ENCODE results near the gene SPAST. TPM values are rescaled to one million over a fixed set of nuclear protein-coding genes. Genes with fewer than 3 reads are reported as not detected.

Gene SPAST
- total and polyA plus RNA-seq, 2 of the 13 experiments (the other 11 are each of a cell fraction or from before 2014, with no cell fraction given) = 11.5 to 40.4 TPM

- peak; percentile 12 for FAIRE-seq
- no peaks in the 10 kb centered on the region for H3K4me1 ChIP-seq (ENCODE audit: insufficient read depth, low read length)
- no peaks in the 10 kb centered on the region for H3K27me3 ChIP-seq (ENCODE audit: control insufficient read depth in 1 of 2, insufficient read depth in 2 of 2, low read length in 2 of 2)
- TF ChIP-seq ZBTB38 (CRISPR knock-in tag; IDR thresholded peaks at IDR 0.05) (no peak), IRF2 (CRISPR knock-in tag; IDR thresholded peaks at IDR 0.05) (no peak), MYPOP (CRISPR knock-in tag; IDR thresholded peaks at IDR 0.05) (no peak), SSRP1 (CRISPR knock-in tag; IDR thresholded peaks at IDR 0.05) (no peak), ATRX (CRISPR knock-in tag; IDR thresholded peaks at IDR 0.05; ENCODE audit: borderline replicate concordance) (no peak), HNRNPK (IDR thresholded peaks at IDR 0.05; ENCODE audit: low read depth, low read length, poor library complexity, severe bottlenecking) (no peak)
- no peak overlapping the region for H3K4me3 ChIP-seq (replicated peaks in 1 of 3; ENCODE audit: insufficient read depth in 1 of 3, low read depth in 2 of 3, low read length in 3 of 3)
- H2AFZ ChIP-seq (ENCODE audit: low read length) = no peak overlapping the region
- no peak for ATAC-seq
- POLR2A ChIA-PET = no interaction called here
- DNase-seq (ENCODE audit: low spot score) = no peak
- H3K79me2 ChIP-seq (ENCODE audit: insufficient read depth, low read length) = no peaks in the 10 kb centered on the region
- H3K27ac ChIP-seq (ENCODE audit: extremely low read length, insufficient read depth, low read length) = no peak overlapping the region
- in situ Hi-C loops (cut with HindIII; ENCODE audit: extremely low pct_ligation_motif_present, low pct_unique_long_range_greater_than_20kb) = loop anchor here (5.0 kb wide), 1 partner anchor 34 kb away; no protein-coding TSS in a partner anchor
- 92% methylated on average over 2 of the region's 2 CpGs for WGBS (ENCODE audit: low lambda C conversion rate)
- intact Hi-C loops (cut with micrococcal nuclease; ENCODE audit: unreplicated experiment) = no loop called here
- H3K36me3 ChIP-seq (replicated peaks in 1 of 2; ENCODE audit: control insufficient read depth in 1 of 2, insufficient read depth in 2 of 2, low read length in 2 of 2) = peaks cover 6 to 15% of the 10 kb centered on the region in 2 experiments; a peak in 3 of 5 replicates
- BruUV-seq (replicated peaks) = no TSS peak
- no peaks in the 10 kb centered on the region for H3K9me3 ChIP-seq (ENCODE audit: low read length)
- H3K9ac ChIP-seq (ENCODE audit: insufficient read depth, low read depth, low read length) = no peak overlapping the region
- no peaks in the 10 kb centered on the region for H4K20me1 ChIP-seq (ENCODE audit: insufficient read depth, low read length)
- no peak overlapping the region for H3K4me2 ChIP-seq (ENCODE audit: low read depth, low read length)
- CTCF ChIA-PET (ENCODE audit: low intra/inter-chr PET ratio, low total read pairs) = no interaction called here
Measured at GRCh38 chr2:32108111-32108510, 44.8 kb downstream of the SPAST start.

GRCh38 chr2:32118055-32118454 is 54.7 kb downstream of the SPAST start:
- ATAC-seq (no peak), FAIRE-seq (no peak), DNase-seq (ENCODE audit: low spot score) (no peak)
- TSS peak; percentile 23 for BruUV-seq (replicated peaks)
- Histone ChIP-seq H3K27me3 (ENCODE audit: control insufficient read depth in 1 of 2, insufficient read depth in 2 of 2, low read length in 2 of 2) (no peaks in the 10 kb centered on the region), H3K27ac (ENCODE audit: extremely low read length, insufficient read depth, low read length) (no peak overlapping the region), H3K36me3 (replicated peaks in 1 of 2; ENCODE audit: control insufficient read depth in 1 of 2, insufficient read depth in 2 of 2, low read length in 2 of 2) (peaks cover 3 to 27% of the 10 kb centered on the region in 2 experiments; a peak in 4 of 5 replicates), H3K9ac (ENCODE audit: insufficient read depth, low read depth, low read length) (no peak overlapping the region), H3K79me2 (ENCODE audit: insufficient read depth, low read length) (no peaks in the 10 kb centered on the region), H4K20me1 (ENCODE audit: insufficient read depth, low read length) (no peaks in the 10 kb centered on the region), H3K4me1 (ENCODE audit: insufficient read depth, low read length) (no peaks in the 10 kb centered on the region), H3K9me3 (ENCODE audit: low read length) (no peaks in the 10 kb centered on the region), H3K4me3 (replicated peaks in 1 of 3; ENCODE audit: insufficient read depth in 1 of 3, low read depth in 2 of 3, low read length in 3 of 3) (no peak overlapping the region), H3K4me2 (ENCODE audit: low read depth, low read length) (no peak overlapping the region), H2AFZ (ENCODE audit: low read length) (no peak overlapping the region)
- in situ Hi-C loops (cut with HindIII; ENCODE audit: extremely low pct_ligation_motif_present, low pct_unique_long_range_greater_than_20kb) (no loop called here), intact Hi-C loops (cut with micrococcal nuclease; ENCODE audit: unreplicated experiment) (no loop called here)
- ChIA-PET CTCF (ENCODE audit: low intra/inter-chr PET ratio, low total read pairs) (no interaction called here), POLR2A (no interaction called here)
- WGBS (ENCODE audit: low lambda C conversion rate) = 95% methylated on average over 3 of the region's 3 CpGs
- TF ChIP-seq ZNF441 (CRISPR knock-in tag; IDR thresholded peaks at IDR 0.05; ENCODE audit: borderline replicate concordance) (no peak), ZNF264 (CRISPR knock-in tag; IDR thresholded peaks at IDR 0.05) (no peak), ZNF766 (CRISPR knock-in tag; IDR thresholded peaks at IDR 0.05; ENCODE audit: borderline replicate concordance) (no peak), HDAC1 (CRISPR knock-in tag; IDR thresholded peaks at IDR 0.05) (no peak), E2F2 (CRISPR knock-in tag; IDR thresholded peaks at IDR 0.05; ENCODE audit: borderline replicate concordance) (no peak), PRDM4 (CRISPR knock-in tag; IDR thresholded peaks at IDR 0.05; ENCODE audit: borderline replicate concordance) (no peak), ZNF460 (CRISPR knock-in tag; IDR thresholded peaks at IDR 0.05; ENCODE audit: borderline replicate concordance) (no peak), GTF2F1 (IDR thresholded peaks at IDR 0.05; ENCODE audit: low read length) (no peak)

Data from HepG2 (cell line).